Body of pancreas (tissue), 4 donors: ENCODE results near the gene NMT2. TPM values are rescaled to one million over a fixed set of nuclear protein-coding genes. Genes with fewer than 3 reads are reported as not detected.

ENCODE experiments used
- ATAC-seq: fragments of 150-250 bp; one replicate; pipeline ENCODE4 v1.9.1; 2016
- DNase-seq, 4 donors: peaks; one replicate each; pipeline ENCODE4 v3.0.0-alpha.2; 2019
- H3K27ac ChIP-seq, 4 donors: fragments of 200-600 bp; sonication (generic); 1 replicate in 3 of 4; 2 replicates in 1 of 4; pipeline versions ENCODE4 v1.5.1 to v1.6.1; 2016 to 2019; ENCODE audit warnings: mild to moderate bottlenecking in 1 of 4, mixed read lengths in 1 of 4, moderate library complexity in 1 of 4
- H3K27me3 ChIP-seq, 2 donors: fragments of 200-600 bp; sonication (generic); one replicate each; pipeline ENCODE4 v1.6.0; 2016; ENCODE audit warnings: mild to moderate bottlenecking in 1 of 2
- H3K36me3 ChIP-seq, 2 donors: fragments of 200-600 bp; sonication (generic); replicated peaks in 1 of 2; 2 replicates each; pipeline ENCODE4 v1.5.1; 2016; ENCODE audit warnings: low read depth in 2 of 2; ENCODE audit not compliant: insufficient read depth in 1 of 2
- H3K4me1 ChIP-seq: fragments of 200-600 bp; sonication (generic); one replicate; pipeline ENCODE4 v1.6.0; 2016
- H3K4me3 ChIP-seq, 2 donors: fragments of 200-600 bp; sonication (generic); 1 replicate in 1 of 2; 2 replicates in 1 of 2; pipeline ENCODE4 v1.5.1; 2016 to 2019
- H3K9me3 ChIP-seq, 3 donors: fragments of 200-600 bp; sonication (generic); 1 replicate in 2 of 3; 2 replicates in 1 of 3; pipeline ENCODE4 v1.5.1; 2016
- POLR2A ChIP-seq, 3 donors: fragments of 450-650 bp; IDR thresholded peaks; one replicate each; pipeline ENCODE4 v1.6.1; 2016; ENCODE audit warnings: antibody characterized with exemption in 3 of 3, mild to moderate bottlenecking in 2 of 3
- WGBS, 2 donors: methylation state at CpG; one replicate each; pipeline ENCODE4 v1.1.5; 2017; 5-methylcytosine and 5-hydroxymethylcytosine counted together
- intact Hi-C: fragments of 100-400 bp; cut with DNase I; formaldehyde crosslinking; loops from one replicate; pipeline ENCODE4 v1.15.1; 2023
- total RNA-seq, 2 donors: library from RNA; depleted of rRNA; stranded (reverse); fragments of >200 nt; gene quantifications; one replicate each; pipeline ENCODE4 v1.1.0, GENCODE V29; 2016
- TF ChIP-seq, protein P1 (sequence below), 7 experiments: fragments of 450-650 bp in 4 of 7; fragments of 200-600 bp in 3 of 7; sonication (generic) in 3 of 7; IDR thresholded peaks; one replicate each; pipeline ENCODE4 v1.5.1; 2016 to 2019; ENCODE audit warnings: antibody characterized with exemption in 7 of 7

NMT2 gene
- total RNA-seq, 2 donors from 2014 or later, result 9.9 to 16.9 TPM

DNA sequence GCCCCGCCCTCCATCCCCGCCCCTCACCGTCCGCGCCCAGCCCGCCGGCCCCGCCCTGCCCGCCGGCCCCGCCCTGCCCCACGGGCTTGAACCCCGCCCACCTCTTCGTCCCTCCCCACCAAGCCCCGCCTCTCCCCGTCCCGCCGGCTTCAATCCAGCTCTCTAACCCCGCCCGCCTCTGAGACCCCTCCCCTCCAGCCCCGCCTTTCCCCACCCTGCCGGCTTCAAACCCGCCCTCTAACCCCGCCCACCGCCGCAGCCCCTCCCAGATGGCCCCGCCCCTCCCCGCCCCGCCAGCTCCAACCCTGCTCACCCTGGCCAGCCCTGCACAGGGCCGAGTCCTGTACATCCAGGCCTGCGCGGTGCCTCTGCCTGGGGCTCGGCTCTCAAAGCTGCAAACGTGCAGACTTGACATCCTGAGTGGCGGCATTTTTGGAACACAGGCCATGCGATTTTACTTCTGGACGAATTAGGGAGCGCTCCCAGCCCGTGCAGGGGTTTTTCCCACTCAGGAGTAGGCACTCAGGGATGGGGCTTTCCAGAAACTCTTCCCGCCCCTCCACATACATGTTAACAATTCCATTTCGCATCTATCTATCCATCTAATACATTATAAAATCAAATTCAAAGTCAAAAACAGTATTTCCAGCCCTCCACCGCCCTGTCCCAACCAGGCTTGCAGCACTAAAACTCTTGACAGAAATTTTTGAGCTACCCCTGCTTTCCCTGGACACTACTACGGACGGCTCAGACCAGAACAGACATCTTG, 477 bp upstream of the NMT2 start:
- DNase-seq (peak; percentile 96 to 98 (median 97)), ATAC-seq (peak; percentile 88)
- H3K4me3 ChIP-seq, result no peak overlapping the region
- peak overlapping the region in 3 of 4 donors; percentile 20 to 75 (median 74) for H3K27ac ChIP-seq
- H3K36me3 ChIP-seq, result no peaks in the 10 kb centered on the region
- intact Hi-C loops, result no loop called here
- H3K4me1 ChIP-seq, result peaks cover 37% of the 10 kb centered on the region
- H3K9me3 ChIP-seq, result no peaks in the 10 kb centered on the region
- no peaks in the 10 kb centered on the region for H3K27me3 ChIP-seq
- 19 to 38% methylated on average over 11 to 20 of the region's 44 CpGs for WGBS, 2 donors
- TF ChIP-seq, protein P1, sequence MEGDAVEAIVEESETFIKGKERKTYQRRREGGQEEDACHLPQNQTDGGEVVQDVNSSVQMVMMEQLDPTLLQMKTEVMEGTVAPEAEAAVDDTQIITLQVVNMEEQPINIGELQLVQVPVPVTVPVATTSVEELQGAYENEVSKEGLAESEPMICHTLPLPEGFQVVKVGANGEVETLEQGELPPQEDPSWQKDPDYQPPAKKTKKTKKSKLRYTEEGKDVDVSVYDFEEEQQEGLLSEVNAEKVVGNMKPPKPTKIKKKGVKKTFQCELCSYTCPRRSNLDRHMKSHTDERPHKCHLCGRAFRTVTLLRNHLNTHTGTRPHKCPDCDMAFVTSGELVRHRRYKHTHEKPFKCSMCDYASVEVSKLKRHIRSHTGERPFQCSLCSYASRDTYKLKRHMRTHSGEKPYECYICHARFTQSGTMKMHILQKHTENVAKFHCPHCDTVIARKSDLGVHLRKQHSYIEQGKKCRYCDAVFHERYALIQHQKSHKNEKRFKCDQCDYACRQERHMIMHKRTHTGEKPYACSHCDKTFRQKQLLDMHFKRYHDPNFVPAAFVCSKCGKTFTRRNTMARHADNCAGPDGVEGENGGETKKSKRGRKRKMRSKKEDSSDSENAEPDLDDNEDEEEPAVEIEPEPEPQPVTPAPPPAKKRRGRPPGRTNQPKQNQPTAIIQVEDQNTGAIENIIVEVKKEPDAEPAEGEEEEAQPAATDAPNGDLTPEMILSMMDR (IDR thresholded peaks at IDR 0.05), result no peak
- no peak for TF ChIP-seq POLR2A (IDR thresholded peaks at IDR 0.05)

DNA sequence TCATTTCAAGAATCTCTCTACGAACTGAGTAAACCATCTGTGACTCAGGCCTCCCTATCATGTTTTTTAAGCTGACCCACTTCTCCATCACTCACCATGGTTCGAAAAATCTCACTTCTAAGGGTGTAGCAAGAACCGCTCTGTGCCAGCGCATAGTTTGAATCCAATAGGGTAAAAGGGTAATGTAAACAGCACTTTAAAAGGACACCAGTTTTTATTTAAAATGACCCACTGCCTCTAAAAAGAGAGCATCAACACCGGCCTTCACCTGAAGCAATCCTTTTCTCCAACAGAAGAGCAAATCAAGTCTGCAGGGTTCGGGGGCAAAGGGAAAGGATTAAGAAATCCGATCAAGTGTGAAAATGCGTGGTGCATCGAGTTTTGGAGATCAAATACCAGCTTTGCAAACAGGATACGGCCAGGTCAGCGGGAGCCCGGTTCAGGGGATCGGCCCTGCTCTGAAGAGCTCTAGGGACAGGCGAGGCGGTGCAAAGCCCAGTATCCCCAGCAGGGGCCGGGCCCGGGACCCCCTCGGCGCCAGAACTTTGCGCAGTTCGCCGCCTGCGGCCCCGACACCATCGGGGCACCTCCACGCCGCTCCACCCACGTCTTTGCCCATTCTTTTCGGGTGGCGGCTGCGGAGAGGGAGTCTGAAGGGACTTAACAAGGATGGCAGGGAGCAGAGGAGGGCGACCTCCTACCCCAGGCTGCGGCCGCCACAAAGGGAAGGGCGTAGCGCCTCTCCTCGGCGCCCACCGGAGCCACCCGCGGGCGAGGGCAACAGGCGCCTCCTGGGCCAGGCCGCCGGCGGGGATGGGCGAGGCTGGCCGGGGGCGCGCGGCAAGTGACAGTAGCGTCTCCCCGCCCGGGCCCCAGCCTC, 842 bp downstream of the NMT2 start:
- H3K27ac ChIP-seq, result peak overlapping the region; percentile 70 to 93 (median 86)
- TF ChIP-seq POLR2A (IDR thresholded peaks at IDR 0.05), result no peak
- TF ChIP-seq, protein P1 (IDR thresholded peaks at IDR 0.05), result peak; percentile 11 to 51 (median 36)
- peaks cover 37% of the 10 kb centered on the region for H3K4me1 ChIP-seq
- H3K4me3 ChIP-seq, result peak overlapping the region; percentile 51 to 95
- no peaks in the 10 kb centered on the region for H3K9me3 ChIP-seq
- no peaks in the 10 kb centered on the region for H3K27me3 ChIP-seq
- WGBS, 2 donors, result 0 to 1% methylated on average over 11 to 54 of the region's 54 CpGs
- DNase-seq, result peak; percentile 43 to 61 (median 50)
- peak; percentile 7 for ATAC-seq
- H3K36me3 ChIP-seq, result no peaks in the 10 kb centered on the region
- intact Hi-C loops, result no loop called here

DNA sequence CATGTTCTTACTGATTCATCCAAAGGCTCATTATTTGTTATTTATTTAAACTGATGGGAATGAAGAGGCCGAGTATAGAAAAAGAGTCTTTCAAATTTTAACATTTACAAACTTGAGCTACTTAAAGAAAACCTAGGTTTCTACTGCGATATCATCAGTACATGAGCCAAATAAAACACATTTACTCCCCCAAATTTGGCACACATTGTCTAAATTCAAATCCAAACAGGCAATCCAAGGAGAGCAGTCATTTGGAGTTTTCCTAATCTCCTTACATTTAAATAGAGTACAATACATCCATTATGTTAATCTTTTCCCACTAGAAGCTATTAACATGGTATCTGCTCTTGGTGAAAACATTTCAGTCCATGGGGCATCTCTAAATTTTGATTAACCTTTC, 2.2 kb downstream of the NMT2 start:
- TF ChIP-seq POLR2A (IDR thresholded peaks at IDR 0.05), result no peak
- TF ChIP-seq, protein P1 (IDR thresholded peaks at IDR 0.05), result no peak
- Histone ChIP-seq H3K9me3 (no peaks in the 10 kb centered on the region), H3K27ac (peak overlapping the region in 1 of 4 donors; percentile 10), H3K27me3 (no peaks in the 10 kb centered on the region), H3K4me3 (no peak overlapping the region), H3K4me1 (peaks cover 37% of the 10 kb centered on the region), H3K36me3 (no peaks in the 10 kb centered on the region)
- intact Hi-C loops, result no loop called here
- no peak for DNase-seq
- no peak for ATAC-seq
- WGBS, 2 donors, result 46 to 54% methylated on average over 2 of the region's 2 CpGs

DNA sequence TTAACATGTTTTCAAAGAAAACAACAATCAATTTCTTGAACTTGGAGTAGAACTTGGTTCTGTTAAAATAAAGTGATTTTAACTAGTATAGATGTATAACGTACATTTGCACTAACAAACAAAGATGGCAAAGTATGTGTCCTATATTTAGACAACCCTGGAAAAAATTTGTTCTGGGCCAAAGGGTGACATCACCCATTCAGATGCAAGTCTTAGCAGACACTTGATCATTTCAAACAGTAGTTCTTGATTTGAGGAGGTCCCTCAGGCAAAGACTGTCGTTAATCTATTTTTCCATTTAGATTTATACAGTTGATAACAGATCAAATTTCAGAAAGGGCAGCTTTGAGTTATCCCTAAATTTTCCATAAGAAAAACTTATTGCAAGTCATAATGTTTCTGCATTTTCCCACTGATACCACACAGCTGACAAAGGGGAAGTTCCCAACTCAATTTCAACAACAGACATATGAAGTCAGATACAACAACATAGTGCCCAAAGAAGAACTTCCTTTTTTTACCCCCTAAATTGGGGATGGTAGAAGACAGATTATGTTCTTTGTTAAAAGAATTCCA, 5.2 kb downstream of the NMT2 start:
- intact Hi-C loops, result no loop called here
- Histone ChIP-seq H3K4me1 (peaks cover 21% of the 10 kb centered on the region), H3K27me3 (no peaks in the 10 kb centered on the region), H3K36me3 (no peaks in the 10 kb centered on the region), H3K4me3 (no peak overlapping the region), H3K9me3 (no peaks in the 10 kb centered on the region), H3K27ac (no peak overlapping the region)
- DNase-seq, result no peak
- ATAC-seq, result no peak
- WGBS, 2 donors, result 87 to 89% methylated on average over 2 of the region's 2 CpGs
- no peak for TF ChIP-seq POLR2A (IDR thresholded peaks at IDR 0.05)
- TF ChIP-seq, protein P1 (IDR thresholded peaks at IDR 0.05), result no peak
